H9 (cell line): Measurements from ENCODE around the gene EIF1AD. TPM values are rescaled to one million over a fixed set of nuclear protein-coding genes. Genes with fewer than 3 reads are reported as not detected.

Experiments
- DNase-seq: peaks from one replicate; pipeline ENCODE4 v3.0.0-alpha.2; 2017
- H2AFZ ChIP-seq: one replicate; pipeline ENCODE4 v1.6.1; 2013; ENCODE audit warnings: mild to moderate bottlenecking, low read length, control low read depth, moderate library complexity
- H2AK5ac ChIP-seq: 2 replicates; pipeline ENCODE4 v1.6.1; 2013; ENCODE audit warnings: low read length, control low read depth, mixed read lengths; ENCODE audit not compliant: insufficient read length
- H2BK120ac ChIP-seq: one replicate; pipeline ENCODE4 v1.6.1; 2013; ENCODE audit warnings: low read depth, mild to moderate bottlenecking, low read length, control low read depth, inconsistent platforms; ENCODE audit not compliant: poor library complexity, severe bottlenecking
- H2BK12ac ChIP-seq: 2 replicates; pipeline ENCODE4 v1.6.1; 2013; ENCODE audit warnings: low read length, control low read depth, mixed read lengths, low read depth; ENCODE audit not compliant: insufficient read length
- H2BK15ac ChIP-seq: 2 replicates; pipeline ENCODE4 v1.6.1; 2013; ENCODE audit warnings: low read depth, low read length, control low read depth
- H2BK20ac ChIP-seq: one replicate; pipeline ENCODE4 v1.6.1; 2013; ENCODE audit warnings: low read depth, mild to moderate bottlenecking, low read length, control low read depth, inconsistent platforms; ENCODE audit not compliant: poor library complexity, severe bottlenecking
- H2BK5ac ChIP-seq: 2 replicates; pipeline ENCODE4 v1.6.1; 2013; ENCODE audit warnings: low read length, control low read depth, mixed read lengths; ENCODE audit not compliant: insufficient read length
- H3K14ac ChIP-seq: 2 replicates; pipeline ENCODE4 v1.6.1; 2013; ENCODE audit warnings: low read length, control low read depth; ENCODE audit not compliant: insufficient read depth
- H3K18ac ChIP-seq: 2 replicates; pipeline ENCODE4 v1.6.1; 2013; ENCODE audit warnings: low read depth, mild to moderate bottlenecking, mixed read lengths, low read length, control low read depth; ENCODE audit not compliant: insufficient read length
- H3K23ac ChIP-seq: 2 replicates; pipeline ENCODE4 v1.6.1; 2013; ENCODE audit warnings: low read length, control low read depth, mixed read lengths, low read depth; ENCODE audit not compliant: insufficient read length
- H3K23me2 ChIP-seq: 2 replicates; pipeline ENCODE4 v1.6.1; 2013; ENCODE audit warnings: low read depth, mild to moderate bottlenecking, mixed read lengths, low read length, control low read depth; ENCODE audit not compliant: insufficient read length, poor library complexity, severe bottlenecking
- H3K27ac ChIP-seq: 2 replicates; pipeline ENCODE4 v1.5.1; 2013; ENCODE audit warnings: low read length, control low read depth, mixed read lengths, low read depth; ENCODE audit not compliant: insufficient read length
- H3K27me3 ChIP-seq: 2 replicates; pipeline ENCODE4 v1.6.1; 2013; ENCODE audit warnings: low read length, control low read depth, inconsistent platforms; ENCODE audit not compliant: insufficient read depth
- H3K4ac ChIP-seq: 2 replicates; pipeline ENCODE4 v1.6.1; 2013; ENCODE audit warnings: low read depth, mild to moderate bottlenecking, control low read depth, inconsistent platforms, low read length, moderate library complexity
- H3K4me1 ChIP-seq: 2 replicates; pipeline ENCODE4 v1.6.1; 2013; ENCODE audit warnings: low read length, control low read depth, inconsistent platforms; ENCODE audit not compliant: insufficient read depth
- H3K4me2 ChIP-seq: 2 replicates; pipeline ENCODE4 v1.6.1; 2013; ENCODE audit warnings: low read length, control low read depth, mixed read lengths; ENCODE audit not compliant: insufficient read length, insufficient read depth
- H3K56ac ChIP-seq: 2 replicates; pipeline ENCODE4 v1.6.1; 2013; ENCODE audit warnings: low read depth, mild to moderate bottlenecking, mixed read lengths, low read length, control low read depth; ENCODE audit not compliant: insufficient read length
- H3K79me1 ChIP-seq: 2 replicates; pipeline ENCODE4 v1.6.1; 2013; ENCODE audit warnings: low read depth, mild to moderate bottlenecking, moderate library complexity, low read length, control low read depth, inconsistent platforms; ENCODE audit not compliant: insufficient read depth, poor library complexity, severe bottlenecking
- H3K79me2 ChIP-seq: 2 replicates; pipeline ENCODE4 v1.6.1; 2013; ENCODE audit warnings: low read length, control low read depth, inconsistent platforms; ENCODE audit not compliant: insufficient read depth
- H3K9ac ChIP-seq: 2 replicates; pipeline ENCODE4 v1.6.1; 2013; ENCODE audit warnings: low read length, control low read depth, mixed read lengths; ENCODE audit not compliant: insufficient read length; ENCODE audit errors: extremely low read depth
- H3K9me3 ChIP-seq: one replicate; pipeline ENCODE4 v1.6.1; 2013; ENCODE audit warnings: low read depth, low read length, inconsistent platforms; ENCODE audit not compliant: control insufficient read depth
- H3T11ph ChIP-seq: one replicate; pipeline ENCODE4 v1.6.1; 2013; ENCODE audit warnings: mild to moderate bottlenecking, low read length, control low read depth, inconsistent platforms
- H4K20me1 ChIP-seq: one replicate; pipeline ENCODE4 v1.6.1; 2013; ENCODE audit not compliant: control insufficient read depth, insufficient read length, insufficient read depth
- H4K5ac ChIP-seq: 2 replicates; pipeline ENCODE4 v1.6.1; 2013; ENCODE audit warnings: low read depth, mild to moderate bottlenecking, mixed read lengths, low read length, control low read depth; ENCODE audit not compliant: insufficient read length
- H4K8ac ChIP-seq: replicated peaks from 2 replicates; pipeline ENCODE4 v1.6.1; 2013; ENCODE audit warnings: low read length, control low read depth, mixed read lengths, low read depth; ENCODE audit not compliant: insufficient read length
- H4K91ac ChIP-seq: 2 replicates; pipeline ENCODE4 v1.6.1; 2013; ENCODE audit warnings: low read depth, mild to moderate bottlenecking, moderate library complexity, mixed read lengths, low read length, control low read depth; ENCODE audit not compliant: insufficient read length
- H3K27ac Mint-ChIP-seq, 3 experiments: 2 replicates in 2 of 3; 3 replicates in 1 of 3; pipeline ENCODE4 v1.8.0; 2020 to 2021; ENCODE audit warnings: mixed read lengths in 3 of 3, mild to moderate bottlenecking in 1 of 3, moderate library complexity in 1 of 3
- H3K27me3 Mint-ChIP-seq: 2 replicates; pipeline ENCODE4 v1.8.0; 2021; ENCODE audit warnings: low read depth, mild to moderate bottlenecking, moderate library complexity, mixed read lengths
- H3K36me3 Mint-ChIP-seq, 3 experiments: 2 replicates in 2 of 3; 3 replicates in 1 of 3; pipeline ENCODE4 v1.8.0; 2020 to 2021; ENCODE audit warnings: low read depth in 3 of 3, mixed read lengths in 3 of 3; ENCODE audit not compliant: insufficient read depth in 1 of 3
- H3K4me1 Mint-ChIP-seq, 2 experiments: 2 replicates each; pipeline ENCODE4 v1.8.0; 2020; ENCODE audit warnings: mixed read lengths in 2 of 2
- H3K4me3 Mint-ChIP-seq, 2 experiments: 2 replicates in 1 of 2; 3 replicates in 1 of 2; pipeline ENCODE4 v1.8.0; 2020 to 2021; ENCODE audit warnings: mild to moderate bottlenecking in 2 of 2, mixed read lengths in 2 of 2, moderate library complexity in 1 of 2
- H3K9me3 Mint-ChIP-seq, 2 experiments: 2 replicates in 1 of 2; 3 replicates in 1 of 2; pipeline ENCODE4 v1.8.0; 2020; ENCODE audit warnings: mild to moderate bottlenecking in 2 of 2, mixed read lengths in 2 of 2, moderate library complexity in 1 of 2
- CTCF ChIP-seq: fragments of 200-600 bp; sonication (generic); conservative IDR thresholded peaks from 3 replicates; pipeline ENCODE4 v1.8.0; 2021; ENCODE audit warnings: antibody characterized with exemption, mild to moderate bottlenecking
- WGBS: extraction: QIAGEN DNeasy Blood & Tissue Kit; methylation state at CpG from one replicate; pipeline ENCODE4 v1.1.7; 2013; ENCODE audit warnings: missing lambda C conversion rate, low lambda C conversion rate, mixed read lengths; ENCODE audit not compliant: insufficient read length; ENCODE audit errors: extremely low coverage; 5-methylcytosine and 5-hydroxymethylcytosine counted together
- total RNA-seq: library from RNA; stranded (reverse); gene quantifications from 2 replicates; pipeline ENCODE4 v1.2.1, GENCODE V29; 2021

EIF1AD gene
- total RNA-seq, 1 experiment from 2014 or later, result 46.7 TPM

GRCh38 chr11:65964906-65965305 is 37.1 kb downstream of the EIF1AD start:
- Histone ChIP-seq H2BK12ac (no peak overlapping the region), H3K9me3 (no peaks in the 10 kb centered on the region), H3K4ac (no peak overlapping the region), H2BK120ac (no peak overlapping the region), H3K27me3 (no peaks in the 10 kb centered on the region), H3K4me2 (no peak overlapping the region), H4K5ac (no peak overlapping the region), H3K18ac (no peak overlapping the region), H3K27ac (no peak overlapping the region), H3K23me2 (peaks cover 3% of the 10 kb centered on the region), H2AK5ac (no peak overlapping the region), H2BK5ac (no peak overlapping the region), H4K8ac (no peak overlapping the region), H3K4me1 (peaks cover 3% of the 10 kb centered on the region; the same call in 1 of the 2 replicates), H3K9ac (no peak overlapping the region), H3K79me2 (peaks cover 10% of the 10 kb centered on the region; the same call in 1 of the 2 replicates), H2BK20ac (no peak overlapping the region), H3K14ac (no peak overlapping the region), H3T11ph (no peak overlapping the region), H3K56ac (no peak overlapping the region), H2BK15ac (no peak overlapping the region), H3K23ac (no peak overlapping the region), H3K79me1 (peaks cover 5% of the 10 kb centered on the region), H2AFZ (no peak overlapping the region), H4K91ac (no peak overlapping the region), H4K20me1 (no peaks in the 10 kb centered on the region)
- Mint-ChIP-seq H3K27ac (no peak overlapping the region), H3K27me3 (no peaks in the 10 kb centered on the region), H3K4me3 (no peak overlapping the region), H3K9me3 (no peaks in the 10 kb centered on the region; a peak in 1 of 5 replicates), H3K36me3 (peaks cover 39 to 67% (median 62%) of the 10 kb centered on the region in 3 experiments), H3K4me1 (peaks cover 11 to 12% of the 10 kb centered on the region in 2 experiments)
- no CpG with 5 or more reads among the region's 10 CpGs for WGBS
- no peak for DNase-seq
- no peak for TF ChIP-seq CTCF
